HG03432 (cell line): ENCODE measurements around the gene ANKRD61.
"Not testable (repeated sequence)": the region's sequence is repeated elsewhere in the genome, so short reads cannot be mapped to it uniquely, and the experiment has no call there.

ENCODE experiments used
- ATAC-seq: cut with Tn5 transposase; IDR thresholded peaks from one replicate; pipeline ENCODE4 v1.9.1; 2021; ENCODE audit warnings: mild to moderate bottlenecking, moderate library complexity; ENCODE audit not compliant: unreplicated experiment

ANKRD61 gene

DNA sequence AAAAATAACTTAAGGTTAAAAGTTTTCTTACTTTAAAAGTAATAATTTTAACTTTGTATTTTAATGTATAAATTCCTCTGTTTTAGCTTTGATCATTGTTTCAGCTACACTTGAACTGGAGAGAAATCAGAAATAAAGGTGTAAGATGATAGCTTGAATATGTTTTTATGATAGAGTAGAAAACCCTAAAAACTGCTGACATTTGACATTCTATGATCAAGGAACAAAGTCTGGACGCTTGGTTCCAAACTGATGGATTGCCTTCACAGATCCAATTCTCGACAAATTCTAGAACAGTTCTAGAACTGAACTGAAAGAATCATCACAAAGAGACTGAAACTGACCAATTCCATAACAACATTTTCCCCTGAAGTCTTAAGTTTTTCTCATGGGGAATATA is at the start of gene ANKRD61:
Gene ANKRD61, plus strand, starts transcription at position 389 of the 400 bp plus-strand sequence. Its CDS starts 0 bp downstream, at position 389.
- ATAC-seq = no peak

DNA sequence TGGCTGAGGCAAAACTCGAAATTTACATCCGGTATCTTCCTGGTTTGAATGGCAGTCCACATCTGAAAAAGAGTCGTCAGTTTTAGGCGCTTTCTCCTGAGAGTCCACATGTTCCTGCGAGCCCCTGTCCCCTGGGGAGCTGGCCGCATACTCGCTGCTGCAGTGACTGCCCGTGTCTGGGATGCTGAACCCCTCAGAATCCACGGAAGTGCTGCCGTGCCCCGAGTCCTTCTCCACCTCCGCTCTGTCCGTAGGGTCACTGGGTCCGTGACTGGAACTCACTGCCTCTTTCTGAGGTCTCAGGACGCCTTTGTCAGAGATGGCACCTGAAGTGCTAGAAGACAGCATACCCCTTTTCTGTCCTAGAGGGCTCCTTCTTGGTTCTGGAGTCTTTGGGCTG is 44.1 kb upstream of the ANKRD61 start:
- not testable (repeated sequence) for ATAC-seq

GRCh38 chr7:5997210-5997808 is 33.9 kb upstream of the ANKRD61 start:
- ATAC-seq = no peak

DNA sequence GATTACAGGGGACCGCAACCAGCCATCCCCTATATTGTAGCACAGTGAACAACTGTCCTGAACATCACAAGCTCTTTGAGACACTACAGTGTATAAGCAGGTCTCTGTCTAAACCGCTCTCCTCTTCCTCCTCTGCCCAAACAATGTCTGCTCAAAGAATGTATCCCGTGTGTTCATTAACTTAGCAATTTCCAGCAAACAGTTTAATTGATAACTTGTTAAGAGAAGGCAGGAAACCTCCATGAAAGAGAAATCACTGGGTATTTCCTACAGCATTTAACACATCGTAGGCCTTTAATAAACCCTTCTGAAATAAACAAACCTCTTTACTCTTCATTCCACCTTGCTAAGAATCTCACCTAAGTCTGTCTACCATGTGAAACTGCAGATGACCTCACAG is 23.8 kb upstream of the ANKRD61 start:
- no peak for ATAC-seq

DNA sequence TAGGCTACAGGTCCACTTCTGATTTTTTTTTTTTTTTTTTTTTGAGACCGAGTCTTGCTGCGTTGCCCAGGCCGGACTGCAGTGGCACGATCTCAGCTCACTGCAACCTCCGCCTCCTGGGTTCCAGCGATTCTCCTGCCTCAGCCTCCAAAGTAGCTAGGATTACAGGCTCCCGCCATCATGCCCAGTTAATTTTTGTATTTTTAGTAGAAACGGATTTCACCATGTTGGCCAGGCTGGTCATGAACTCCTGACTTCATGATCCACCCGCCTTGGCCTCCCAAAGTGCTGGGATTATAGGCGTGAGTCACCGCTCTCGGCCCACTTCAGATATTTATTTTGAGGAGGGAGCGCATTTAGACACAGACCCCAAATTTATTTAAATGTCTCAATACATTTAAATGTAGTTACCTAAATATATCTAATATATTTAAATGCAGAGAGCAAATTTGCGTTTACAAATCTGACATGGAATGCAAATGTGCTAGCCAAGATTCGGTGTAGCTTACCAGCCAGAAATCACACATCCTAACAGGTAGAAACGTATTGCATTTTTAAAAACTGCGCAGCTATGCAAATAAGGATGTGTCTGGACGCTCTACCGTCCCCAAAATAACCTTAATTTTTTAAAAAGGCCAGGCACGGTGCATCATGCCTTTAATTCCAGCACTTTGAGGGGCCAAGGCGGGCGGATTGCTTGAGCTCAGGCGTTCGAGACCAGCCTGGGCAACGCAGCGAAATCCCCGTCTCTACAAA is 23.2 kb upstream of the ANKRD61 start:
- not testable (repeated sequence) for ATAC-seq

DNA sequence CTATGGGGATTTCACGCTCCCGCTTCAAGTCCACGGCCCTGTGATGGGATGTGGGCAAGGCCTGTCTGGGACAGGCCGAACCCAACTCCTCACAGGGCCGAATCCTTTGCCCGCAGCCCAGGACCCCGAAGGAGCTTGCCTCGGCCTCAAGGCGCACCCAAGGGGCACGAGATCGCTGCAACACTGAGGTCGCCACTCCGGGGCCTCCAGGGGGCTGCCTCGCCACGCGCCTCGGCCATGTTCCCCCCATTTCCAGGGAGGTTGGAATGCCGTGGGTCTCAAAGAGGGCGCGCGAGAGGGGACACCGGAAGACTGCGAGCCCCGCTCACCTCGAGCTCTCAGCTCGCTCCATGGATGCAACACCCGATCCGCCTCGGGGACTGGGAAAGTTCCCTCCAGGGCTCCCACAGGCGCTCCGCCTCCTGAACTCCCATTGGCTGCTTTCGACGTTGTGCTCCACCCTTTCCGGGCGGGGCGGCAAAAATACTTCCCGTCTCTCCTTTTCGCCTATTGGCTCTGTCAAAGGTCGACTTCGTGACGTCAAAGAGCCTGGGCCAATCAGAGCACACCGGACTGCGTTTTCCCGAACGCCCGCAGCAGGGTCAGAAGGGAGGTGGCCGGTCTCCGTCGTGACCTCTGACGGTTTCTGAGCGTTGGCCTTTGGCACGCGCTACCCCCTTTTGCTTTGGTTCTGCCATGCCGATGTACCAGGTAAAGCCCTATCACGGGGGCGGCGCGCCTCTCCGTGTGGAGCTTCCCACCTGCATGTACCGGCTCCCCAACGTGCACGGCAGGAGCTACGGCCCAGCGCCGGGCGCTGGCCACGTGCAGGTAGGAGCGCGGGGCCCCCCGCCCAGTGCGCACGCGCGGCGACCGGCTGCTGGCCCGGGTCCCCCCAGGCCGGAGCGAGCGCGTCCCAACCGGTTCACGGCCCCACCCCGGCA is 22.2 kb upstream of the ANKRD61 start, which contains the start of the genes AIMP2 and PMS2:
Gene AIMP2, plus strand, starts transcription at position 605 of the 944 bp plus-strand sequence. Its CDS starts 92 bp downstream, at position 697.
Gene PMS2, minus strand, starts transcription at position 382 of the 944 bp plus-strand sequence. Its CDS starts 30 bp downstream, at position 352.
- ATAC-seq = peak; percentile 97

DNA sequence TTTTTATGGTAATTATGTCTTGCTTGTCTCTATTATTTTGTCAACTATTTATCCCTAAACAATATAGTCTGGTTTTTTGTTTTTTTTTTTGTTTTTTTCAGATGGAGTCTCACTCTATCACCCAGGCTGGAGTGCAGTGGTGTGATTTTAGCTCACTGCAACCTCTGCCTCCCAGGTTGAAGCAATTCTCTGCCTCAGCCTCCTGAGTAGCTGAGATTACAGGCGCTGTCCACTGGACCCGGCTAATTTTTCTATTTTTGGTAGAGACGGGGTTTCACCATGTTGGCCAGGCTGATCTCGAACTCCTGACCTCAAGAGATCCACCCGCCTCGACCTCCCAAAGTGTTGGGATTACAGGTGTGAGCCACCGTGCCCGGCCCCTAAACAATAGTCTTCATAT is 20.8 kb upstream of the ANKRD61 start:
- ATAC-seq = not testable (repeated sequence)

GRCh38 chr7:6011541-6011940 is 19.6 kb upstream of the ANKRD61 start:
- no peak for ATAC-seq

DNA sequence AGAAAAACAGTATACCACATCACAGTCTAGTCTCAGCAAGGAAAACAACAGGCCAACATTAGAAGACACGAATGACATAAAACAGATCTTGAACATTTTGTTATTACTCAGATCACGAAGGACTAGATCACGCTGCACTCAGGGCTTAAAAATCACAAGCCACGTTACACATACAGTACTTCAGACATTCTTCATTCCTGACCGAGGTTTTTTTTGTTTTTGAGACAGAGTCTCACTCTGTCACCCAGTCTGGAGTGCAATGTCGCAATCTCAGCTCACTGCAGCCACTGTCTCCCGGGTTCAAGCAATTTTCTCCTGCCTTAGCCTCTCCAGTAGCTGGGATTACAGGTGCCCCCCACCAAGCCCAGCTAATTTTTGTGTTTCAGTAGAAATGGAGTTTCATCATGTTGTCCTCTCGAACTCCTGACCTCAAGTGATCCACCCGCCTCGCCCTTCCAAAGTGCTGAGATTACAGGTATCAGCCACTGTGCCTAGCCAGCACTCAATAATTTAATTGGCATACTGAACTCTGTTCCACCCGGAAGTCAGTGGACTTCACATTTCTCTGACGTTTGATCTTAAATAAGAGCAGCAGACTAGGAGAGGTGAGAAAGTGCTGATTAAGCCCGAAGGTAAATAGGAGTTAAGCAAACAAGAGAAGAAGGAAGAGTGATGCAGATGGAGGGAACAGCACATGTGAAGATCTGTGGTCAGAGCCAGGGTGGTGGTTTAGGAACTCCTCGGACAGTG is 18.6 kb upstream of the ANKRD61 start:
- ATAC-seq = no peak

GRCh38 chr7:6015917-6016652 is 15.1 kb upstream of the ANKRD61 start:
- no peak for ATAC-seq

- no peak for ATAC-seq
Observed at GRCh38 chr7:6016653-6016966, 14.6 kb upstream of the ANKRD61 start.

DNA sequence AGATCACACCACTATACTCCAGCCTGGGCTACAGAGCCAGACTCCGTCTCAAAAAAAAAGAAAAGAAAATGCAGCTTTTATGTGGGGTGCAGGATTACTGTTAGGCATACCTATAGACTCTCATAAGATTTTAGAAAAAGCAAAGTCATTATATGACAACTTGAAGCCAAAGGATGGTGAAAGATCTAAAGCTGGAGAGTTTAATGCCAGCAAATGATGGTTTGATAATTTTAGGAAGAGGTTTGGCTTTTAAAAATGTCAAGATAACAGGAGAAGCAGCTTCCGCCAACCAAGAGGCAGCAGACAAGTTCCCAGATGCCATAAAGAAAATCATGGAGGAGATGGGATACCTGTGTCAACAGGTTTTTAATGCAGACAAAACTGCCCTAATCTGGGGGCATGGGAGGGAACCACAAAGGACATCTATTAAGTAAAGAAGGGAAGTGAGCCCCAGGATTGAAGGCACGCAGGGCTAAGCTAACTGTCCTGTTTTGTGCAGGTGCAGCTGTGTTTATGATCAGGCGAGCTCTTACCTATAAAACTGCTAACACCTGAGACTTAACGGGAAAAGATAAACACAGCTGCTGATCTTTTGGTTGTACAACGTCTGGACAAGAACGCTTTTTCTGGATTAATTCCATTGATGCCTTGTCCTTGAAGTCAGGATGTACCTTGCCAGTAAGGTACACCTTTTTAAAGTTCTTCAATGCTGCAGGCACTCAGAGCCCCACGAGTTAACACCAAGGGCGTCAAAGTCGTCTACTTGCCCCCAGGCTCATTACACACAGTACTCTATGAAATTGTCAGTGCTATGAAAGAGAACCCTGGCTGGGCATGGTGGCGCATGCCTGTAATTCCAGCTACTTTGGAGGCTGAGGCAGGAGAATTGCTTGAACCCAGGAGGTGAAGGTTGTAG is 10.5 kb upstream of the ANKRD61 start:
- ATAC-seq = no peak

GRCh38 chr7:6022707-6023106 is 8.5 kb upstream of the ANKRD61 start:
- no peak for ATAC-seq

- no peak for ATAC-seq
Observed at GRCh38 chr7:6023974-6024435, 7.2 kb upstream of the ANKRD61 start.

GRCh38 chr7:6026011-6026819 is 5.0 kb upstream of the ANKRD61 start:
- ATAC-seq = peak; percentile 95

- ATAC-seq = peak; percentile 29
Observed at GRCh38 chr7:6026820-6027311, 4.3 kb upstream of the ANKRD61 start.

DNA sequence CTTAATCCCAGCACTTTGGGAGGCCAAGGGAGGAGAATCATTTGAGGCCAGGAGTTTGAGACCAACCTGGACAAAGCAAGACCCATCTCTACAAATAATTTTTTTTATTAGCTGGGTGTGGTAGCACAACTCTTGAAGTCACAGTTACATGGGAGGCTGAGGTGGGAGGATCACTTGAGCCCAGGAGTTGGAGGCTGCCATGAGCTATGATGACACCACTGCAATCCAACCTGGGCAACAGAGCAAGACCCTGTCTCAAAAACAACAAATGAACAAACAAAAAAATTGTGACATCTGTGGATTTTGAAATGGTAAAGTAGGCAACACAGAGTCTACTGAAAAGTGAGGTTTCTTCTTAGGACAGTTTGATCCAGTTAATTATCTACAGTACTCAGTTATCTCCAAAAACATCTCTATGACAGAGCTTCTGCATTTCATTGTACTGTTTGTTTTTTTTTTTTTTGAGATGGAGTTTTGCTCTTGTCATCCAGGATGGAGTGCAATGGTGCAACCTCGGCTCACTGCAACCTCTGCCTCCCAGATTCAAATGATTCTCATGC is 3.3 kb upstream of the ANKRD61 start:
- no peak for ATAC-seq
